Progenitor cell of endocrine pancreas (in vitro differentiated cells): ENCODE measurements around the gene ZNF546. TPM values are rescaled to one million over a fixed set of nuclear protein-coding genes. Genes with fewer than 3 reads are reported as not detected.

Experiments used
- DNase-seq: peaks from one replicate; pipeline ENCODE4 v3.0.0; 2021; ENCODE audit warnings: low spot score; ENCODE audit not compliant: unreplicated experiment
- H3K27ac Mint-ChIP-seq: 2 replicates; pipeline ENCODE4 v1.8.0; 2021; ENCODE audit warnings: mild to moderate bottlenecking, moderate library complexity, mixed read lengths
- H3K27me3 Mint-ChIP-seq: 2 replicates; pipeline ENCODE4 v1.8.0; 2021; ENCODE audit warnings: mixed read lengths
- H3K36me3 Mint-ChIP-seq: 2 replicates; pipeline ENCODE4 v1.8.0; 2022; ENCODE audit warnings: mixed read lengths; ENCODE audit not compliant: insufficient read depth
- H3K4me1 Mint-ChIP-seq: 2 replicates; pipeline ENCODE4 v1.8.0; 2021; ENCODE audit warnings: low read depth, mixed read lengths
- H3K4me3 Mint-ChIP-seq: 2 replicates; pipeline ENCODE4 v1.8.0; 2021; ENCODE audit warnings: low read depth, mild to moderate bottlenecking, moderate library complexity, mixed read lengths
- H3K9me3 Mint-ChIP-seq: 2 replicates; pipeline ENCODE4 v1.8.0; 2021; ENCODE audit warnings: low read depth, mixed read lengths
- total RNA-seq: library from RNA; stranded (reverse); gene quantifications from 2 replicates; pipeline ENCODE4 v1.2.1, GENCODE V29; 2021
- TF ChIP-seq, protein P1 (sequence below): fragments of 200-600 bp; sonication (generic); IDR thresholded peaks from one replicate; pipeline ENCODE4 v1.5.0; 2021; ENCODE audit warnings: antibody characterized with exemption, mild to moderate bottlenecking; ENCODE audit not compliant: unreplicated experiment

Gene ZNF546
- total RNA-seq, 1 donor from 2014 or later: 5.9 TPM

DNA sequence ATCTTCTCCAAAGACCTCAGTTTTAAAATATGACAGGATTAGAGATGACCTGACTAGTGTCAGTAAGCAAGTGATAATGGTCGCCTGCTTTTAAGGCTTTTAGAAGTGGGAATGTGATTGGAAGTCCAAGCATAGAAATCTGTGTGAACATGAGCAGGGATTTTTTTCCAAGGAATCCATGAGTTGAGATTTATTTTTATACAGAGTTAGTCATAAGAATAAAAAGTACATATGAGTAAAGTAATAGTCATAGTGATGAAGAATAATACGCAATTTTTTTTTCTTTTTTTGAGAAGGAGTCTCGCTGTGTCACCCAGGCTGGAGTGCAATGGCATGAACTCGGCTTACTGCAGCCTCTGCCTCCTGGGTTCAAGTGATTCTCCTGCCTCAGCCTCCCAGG, 1.6 kb downstream of the ZNF546 start:
- no peaks in the 10 kb centered on the region for H3K9me3 Mint-ChIP-seq
- peaks cover 5% of the 10 kb centered on the region for H3K36me3 Mint-ChIP-seq
- TF ChIP-seq, protein P1, sequence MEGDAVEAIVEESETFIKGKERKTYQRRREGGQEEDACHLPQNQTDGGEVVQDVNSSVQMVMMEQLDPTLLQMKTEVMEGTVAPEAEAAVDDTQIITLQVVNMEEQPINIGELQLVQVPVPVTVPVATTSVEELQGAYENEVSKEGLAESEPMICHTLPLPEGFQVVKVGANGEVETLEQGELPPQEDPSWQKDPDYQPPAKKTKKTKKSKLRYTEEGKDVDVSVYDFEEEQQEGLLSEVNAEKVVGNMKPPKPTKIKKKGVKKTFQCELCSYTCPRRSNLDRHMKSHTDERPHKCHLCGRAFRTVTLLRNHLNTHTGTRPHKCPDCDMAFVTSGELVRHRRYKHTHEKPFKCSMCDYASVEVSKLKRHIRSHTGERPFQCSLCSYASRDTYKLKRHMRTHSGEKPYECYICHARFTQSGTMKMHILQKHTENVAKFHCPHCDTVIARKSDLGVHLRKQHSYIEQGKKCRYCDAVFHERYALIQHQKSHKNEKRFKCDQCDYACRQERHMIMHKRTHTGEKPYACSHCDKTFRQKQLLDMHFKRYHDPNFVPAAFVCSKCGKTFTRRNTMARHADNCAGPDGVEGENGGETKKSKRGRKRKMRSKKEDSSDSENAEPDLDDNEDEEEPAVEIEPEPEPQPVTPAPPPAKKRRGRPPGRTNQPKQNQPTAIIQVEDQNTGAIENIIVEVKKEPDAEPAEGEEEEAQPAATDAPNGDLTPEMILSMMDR: no peak
- no peak for DNase-seq
- peak overlapping the region; percentile 90 for H3K4me3 Mint-ChIP-seq
- no peaks in the 10 kb centered on the region for H3K27me3 Mint-ChIP-seq
- peaks cover 17% of the 10 kb centered on the region for H3K4me1 Mint-ChIP-seq
- H3K27ac Mint-ChIP-seq: no peak overlapping the region

DNA sequence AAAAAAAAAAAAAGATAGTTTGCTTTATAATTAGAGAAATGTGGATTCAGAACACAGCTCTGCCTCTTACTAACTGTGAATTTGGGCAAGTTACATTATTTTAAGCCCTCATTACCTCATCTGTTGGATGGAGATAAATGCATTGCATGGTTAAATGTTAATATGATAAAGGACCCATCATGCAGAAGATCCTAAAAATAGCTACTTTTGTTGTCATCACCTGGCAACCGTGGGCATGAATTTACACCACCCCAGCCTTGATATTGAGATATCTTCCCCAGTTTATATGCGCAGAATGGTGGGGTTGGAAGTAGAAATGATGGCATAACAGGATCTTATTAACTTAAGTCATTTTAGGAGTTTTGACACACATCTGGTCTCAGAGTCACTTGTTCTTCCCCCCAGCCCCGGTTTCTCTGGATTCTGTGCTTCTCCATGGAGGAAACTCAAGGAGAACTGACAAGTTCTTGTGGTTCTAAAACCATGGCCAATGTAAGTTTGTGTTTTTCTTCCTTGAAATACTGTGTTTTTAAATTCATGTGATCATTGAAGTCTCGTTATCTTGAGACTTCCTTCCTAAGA, 8.9 kb downstream of the ZNF546 start:
- H3K4me1 Mint-ChIP-seq: no peaks in the 10 kb centered on the region

DNA sequence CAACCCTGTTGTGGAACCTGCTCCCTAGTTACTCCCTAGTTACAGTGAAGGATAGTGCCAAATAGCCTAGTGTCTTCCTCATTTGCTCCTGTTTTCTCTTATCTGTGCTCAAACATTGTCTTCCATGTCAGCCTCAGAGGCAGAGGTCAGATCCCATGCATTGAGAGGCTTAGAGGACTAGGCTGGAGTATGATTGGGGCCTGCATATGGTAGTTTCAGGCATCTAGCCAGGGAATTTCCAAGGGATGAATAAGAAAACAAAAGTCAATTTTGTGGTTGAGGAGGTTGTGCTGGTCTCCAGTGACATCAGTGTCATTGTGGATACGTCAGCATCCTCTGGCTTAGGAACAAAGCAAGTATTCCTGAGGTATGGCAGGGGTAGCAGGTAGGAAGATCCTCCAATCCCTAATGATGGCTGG, 9.4 kb downstream of the ZNF546 start:
- DNase-seq: no peak
- Mint-ChIP-seq H3K4me1 (no peaks in the 10 kb centered on the region), H3K9me3 (peaks cover 8% of the 10 kb centered on the region), H3K27me3 (no peaks in the 10 kb centered on the region), H3K4me3 (no peak overlapping the region), H3K36me3 (peaks cover 19% of the 10 kb centered on the region), H3K27ac (no peak overlapping the region)
- TF ChIP-seq, protein P1: no peak

More for the DNA sequence above, 8.9 kb downstream of the ZNF546 start:
- no peak for DNase-seq
- Mint-ChIP-seq H3K27ac (no peak overlapping the region), H3K27me3 (no peaks in the 10 kb centered on the region), H3K4me3 (no peak overlapping the region), H3K9me3 (peaks cover 8% of the 10 kb centered on the region), H3K36me3 (peaks cover 18% of the 10 kb centered on the region)
- TF ChIP-seq, protein P1: no peak

DNA sequence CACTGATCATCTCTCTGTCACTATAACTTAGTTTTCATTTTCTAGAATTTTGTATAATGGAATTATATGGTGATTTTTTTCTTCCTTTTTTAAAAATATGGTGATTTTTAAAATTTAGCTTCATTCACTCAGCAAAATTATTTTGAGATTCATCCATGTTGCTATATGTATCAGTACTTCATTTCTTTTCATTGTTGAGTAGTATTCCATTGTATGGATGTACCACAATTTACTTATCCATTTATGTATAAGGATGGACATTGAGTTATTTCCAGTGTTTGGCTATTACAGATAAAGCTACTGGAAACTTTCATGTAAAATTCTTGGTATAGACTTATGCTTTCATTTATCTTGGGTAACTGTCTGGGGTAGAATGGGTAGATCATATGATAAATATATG, 12.8 kb downstream of the ZNF546 start:
- H3K4me3 Mint-ChIP-seq: no peak overlapping the region
- no peaks in the 10 kb centered on the region for H3K27me3 Mint-ChIP-seq
- DNase-seq: no peak
- H3K4me1 Mint-ChIP-seq: no peaks in the 10 kb centered on the region
- TF ChIP-seq, protein P1: no peak
- no peak overlapping the region for H3K27ac Mint-ChIP-seq
- H3K9me3 Mint-ChIP-seq: peaks cover 29% of the 10 kb centered on the region
- peaks cover 48% of the 10 kb centered on the region for H3K36me3 Mint-ChIP-seq

DNA sequence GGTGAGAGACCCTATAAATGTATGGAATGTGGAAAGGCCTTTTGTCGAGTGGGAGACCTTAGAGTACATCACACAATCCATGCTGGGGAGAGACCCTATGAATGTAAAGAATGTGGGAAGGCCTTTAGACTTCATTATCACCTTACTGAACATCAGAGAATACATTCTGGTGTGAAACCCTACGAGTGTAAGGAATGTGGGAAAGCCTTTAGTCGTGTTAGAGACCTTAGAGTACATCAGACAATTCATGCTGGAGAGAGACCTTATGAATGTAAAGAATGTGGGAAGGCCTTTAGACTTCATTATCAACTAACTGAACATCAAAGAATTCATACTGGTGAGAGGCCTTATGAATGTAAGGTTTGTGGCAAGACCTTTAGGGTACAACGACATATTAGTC, 17.1 kb downstream of the ZNF546 start:
- H3K36me3 Mint-ChIP-seq: peaks cover 53% of the 10 kb centered on the region
- no peak overlapping the region for H3K27ac Mint-ChIP-seq
- H3K27me3 Mint-ChIP-seq: no peaks in the 10 kb centered on the region
- peaks cover 47% of the 10 kb centered on the region for H3K9me3 Mint-ChIP-seq
- TF ChIP-seq, protein P1: no peak
- H3K4me3 Mint-ChIP-seq: no peak overlapping the region
- DNase-seq: no peak
- H3K4me1 Mint-ChIP-seq: no peaks in the 10 kb centered on the region
